ENCODE measurements around the gene FAM53A.

FAM53A gene

GRCh38 chr4:1592068-1592708 is 91.9 kb downstream of the FAM53A start:
- no peaks in the 10 kb centered on the region for H3K36me3 ChIP-seq (ENCODE audit: insufficient read depth)
- TF ChIP-seq CTCF (conservative IDR thresholded peaks at IDR 0.05; ENCODE audit: low read depth, low read length) = no peak
- no peaks in the 10 kb centered on the region for H4K20me1 ChIP-seq (ENCODE audit: insufficient read depth)
- H2AFZ ChIP-seq (ENCODE audit: low read depth) = no peak overlapping the region
- no peaks in the 10 kb centered on the region for H3K4me1 ChIP-seq (ENCODE audit: low read depth, poor library complexity, severe bottlenecking)
- no peak overlapping the region for H3K27ac ChIP-seq
- H3K27me3 ChIP-seq (ENCODE audit: insufficient read depth, low read depth) = peaks cover 14% of the 10 kb centered on the region; the same call in 1 of the 2 replicates
- no peak overlapping the region for H3K4me2 ChIP-seq
- no peaks in the 10 kb centered on the region for H3K79me2 ChIP-seq (ENCODE audit: insufficient read depth, low read depth)
- H3K9ac ChIP-seq = no peak overlapping the region
- H3K4me3 ChIP-seq (IDR thresholded peaks at IDR 0.05; ENCODE audit: insufficient read depth, low read depth, low read length) = no peak overlapping the region

DNA sequence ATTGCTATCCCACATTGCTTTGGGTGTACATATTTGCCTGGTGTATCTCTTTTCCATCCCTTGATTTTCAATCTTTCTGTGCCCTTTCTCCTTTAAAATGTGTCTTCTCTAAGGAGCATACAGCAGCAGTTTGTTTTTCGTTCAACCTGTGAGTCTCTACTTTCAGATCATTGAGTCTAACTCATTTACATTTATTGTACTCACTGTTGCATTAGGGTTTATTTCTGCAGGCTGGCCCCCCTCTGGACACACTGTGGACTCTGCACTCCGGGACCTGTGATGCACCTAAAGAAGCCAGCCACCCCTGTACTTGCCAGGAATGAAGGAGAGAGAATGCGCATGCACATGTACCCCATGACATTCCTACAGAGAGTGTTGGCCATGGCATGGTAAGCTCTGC is 93.0 kb downstream of the FAM53A start:
- Histone ChIP-seq H4K20me1 (ENCODE audit: insufficient read depth) (no peaks in the 10 kb centered on the region), H3K27ac (no peak overlapping the region), H2AFZ (ENCODE audit: low read depth) (no peak overlapping the region), H3K9ac (no peak overlapping the region), H3K4me1 (ENCODE audit: low read depth, poor library complexity, severe bottlenecking) (no peaks in the 10 kb centered on the region), H3K36me3 (ENCODE audit: insufficient read depth) (no peaks in the 10 kb centered on the region), H3K4me2 (no peak overlapping the region), H3K4me3 (IDR thresholded peaks at IDR 0.05; ENCODE audit: insufficient read depth, low read depth, low read length) (no peak overlapping the region), H3K27me3 (ENCODE audit: insufficient read depth, low read depth) (peaks cover 20% of the 10 kb centered on the region; the same call in 1 of the 2 replicates), H3K79me2 (ENCODE audit: insufficient read depth, low read depth) (no peaks in the 10 kb centered on the region)
- no peak for TF ChIP-seq CTCF (conservative IDR thresholded peaks at IDR 0.05; ENCODE audit: low read depth, low read length)

DNA sequence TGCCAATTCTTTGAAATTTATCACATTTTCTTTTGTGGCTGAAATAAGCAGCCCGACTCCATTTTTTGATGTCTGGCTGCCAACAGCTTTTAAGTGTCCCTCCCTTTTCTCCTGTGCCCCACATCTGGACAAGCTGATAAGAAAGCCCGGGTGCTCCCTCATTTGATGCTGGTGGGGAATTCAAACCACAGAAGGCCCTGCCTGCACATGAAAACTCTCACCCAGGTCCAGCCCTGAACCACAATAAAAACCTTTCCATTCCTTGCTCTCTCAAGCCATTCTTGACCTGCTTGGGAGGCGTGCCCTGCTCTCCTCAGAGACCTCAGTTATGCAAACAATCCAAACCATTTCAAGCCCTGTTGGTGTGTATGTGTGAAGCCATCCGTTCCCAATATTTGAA is 93.9 kb downstream of the FAM53A start:
- Histone ChIP-seq H3K27me3 (ENCODE audit: insufficient read depth, low read depth) (peaks cover 20% of the 10 kb centered on the region; the same call in 1 of the 2 replicates), H3K79me2 (ENCODE audit: insufficient read depth, low read depth) (no peaks in the 10 kb centered on the region), H3K4me2 (no peak overlapping the region), H4K20me1 (ENCODE audit: insufficient read depth) (no peaks in the 10 kb centered on the region), H3K4me1 (ENCODE audit: low read depth, poor library complexity, severe bottlenecking) (no peaks in the 10 kb centered on the region), H2AFZ (ENCODE audit: low read depth) (no peak overlapping the region), H3K27ac (no peak overlapping the region), H3K4me3 (IDR thresholded peaks at IDR 0.05; ENCODE audit: insufficient read depth, low read depth, low read length) (no peak overlapping the region), H3K36me3 (ENCODE audit: insufficient read depth) (no peaks in the 10 kb centered on the region), H3K9ac (no peak overlapping the region)
- no peak for TF ChIP-seq CTCF (conservative IDR thresholded peaks at IDR 0.05; ENCODE audit: low read depth, low read length)

Data from KMS-11 (cell line).